Gastrocnemius medialis (tissue), 4 donors: ENCODE measurements around the gene PFN1.

Experiments
- CTCF ChIP-seq, 5 experiments: fragments of 450-650 bp in 3 of 5; fragments of 200-600 bp in 2 of 5; sonication (generic) in 2 of 5; IDR thresholded peaks in 4 of 5; conservative IDR thresholded peaks in 1 of 5; 1 replicate in 4 of 5; 2 replicates in 1 of 5; pipeline ENCODE4 v1.5.1; 2016 to 2019; ENCODE audit warnings: antibody characterized with exemption in 5 of 5, mild to moderate bottlenecking in 3 of 5, moderate library complexity in 3 of 5
- POLR2A ChIP-seq, 2 donors: fragments of 450-650 bp; IDR thresholded peaks; one replicate each; pipeline ENCODE4 v1.6.1; 2017; ENCODE audit warnings: antibody characterized with exemption in 2 of 2, mild to moderate bottlenecking in 2 of 2, moderate library complexity in 2 of 2

- TF ChIP-seq CTCF (IDR thresholded peaks at IDR 0.05 in 4 of 5, conservative IDR thresholded peaks at IDR 0.05 in 1 of 5), result no peak
- TF ChIP-seq POLR2A (IDR thresholded peaks at IDR 0.05), result no peak
Measured at GRCh38 chr17:4935650-4936049, 12.7 kb downstream of the PFN1 start.
